ENCODE measurements around the gene CPT1B.
"Not testable (repeated sequence)": the region's sequence is repeated elsewhere in the genome, so short reads cannot be mapped to it uniquely, and the experiment has no call there.

CPT1B gene

DNA sequence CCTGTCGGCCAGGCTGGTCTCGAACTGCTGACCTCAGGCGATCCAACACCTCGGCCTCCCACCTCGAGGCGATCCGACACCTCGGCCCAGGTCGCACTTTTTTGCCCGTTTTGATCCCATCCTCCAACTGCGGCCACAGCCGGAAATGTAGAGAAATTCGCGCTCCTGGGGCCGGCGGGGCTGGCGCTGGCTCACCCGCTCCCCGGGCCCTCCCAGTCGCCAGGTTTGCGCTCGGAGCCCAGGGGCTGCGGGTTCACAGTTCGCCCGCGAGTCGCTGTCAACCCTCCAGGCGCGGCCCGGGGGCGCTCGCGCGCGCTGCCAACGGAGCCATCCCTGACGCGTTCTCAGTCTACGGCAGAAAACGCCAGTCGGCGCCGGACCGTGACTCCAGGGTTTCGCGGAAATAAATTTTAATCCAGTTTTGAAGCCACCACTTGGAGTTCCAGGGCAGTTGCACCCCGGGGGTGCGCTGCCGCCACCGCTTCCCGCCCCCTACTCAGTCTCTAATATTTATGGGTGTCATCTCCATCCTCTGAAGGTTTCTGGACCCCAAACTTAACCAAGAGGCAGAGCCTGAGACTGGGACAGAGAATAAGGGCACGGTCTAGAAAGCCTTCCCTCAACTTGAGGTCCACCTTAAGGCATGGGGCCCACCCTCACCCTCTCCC, 34.0 kb downstream of the CPT1B start:
- DNase-seq = no peak

DNA sequence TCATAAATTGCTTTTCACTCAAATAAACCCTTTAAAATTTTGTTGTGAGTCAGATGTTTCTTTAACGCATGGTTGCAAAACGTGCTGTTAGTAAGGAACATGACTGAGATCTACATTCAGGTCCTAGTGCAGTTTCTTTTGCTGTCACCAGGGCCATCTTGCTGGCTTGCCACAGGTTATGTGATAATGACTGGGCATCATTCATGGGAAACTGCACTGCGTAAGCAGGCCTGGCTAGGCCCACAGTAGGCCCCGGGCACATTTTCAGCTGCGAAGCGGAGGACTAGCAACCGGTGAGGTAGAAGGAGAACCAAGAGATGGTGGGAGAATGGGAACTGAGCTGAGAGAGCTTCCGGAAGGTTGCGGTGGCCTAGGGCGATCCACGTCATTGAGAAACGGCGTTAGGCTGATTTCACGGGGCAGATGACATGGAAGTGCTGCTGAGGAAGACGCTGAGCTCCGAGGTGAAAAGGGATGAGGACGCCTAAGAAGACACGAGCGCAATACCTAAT, 35.8 kb downstream of the CPT1B start:
- DNase-seq = no peak

DNA sequence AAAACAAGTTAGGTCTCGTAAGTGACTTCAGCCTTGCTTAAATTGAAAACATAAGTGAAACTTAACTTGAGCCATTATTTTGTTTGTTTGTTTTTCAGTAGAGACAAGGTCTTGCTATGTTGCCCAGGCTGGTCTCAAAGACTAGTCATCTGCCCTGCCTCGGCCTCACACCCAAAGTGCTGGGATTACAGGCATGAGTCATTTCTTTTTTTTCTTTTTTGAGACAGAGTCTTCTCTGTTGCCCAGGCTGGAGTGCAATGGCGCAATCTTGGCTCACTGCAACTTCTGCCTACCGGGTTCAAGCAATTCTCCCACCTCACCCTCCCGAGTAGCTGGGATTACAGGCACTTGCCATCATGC, 36.6 kb downstream of the CPT1B start:
- not testable (repeated sequence) for DNase-seq

DNA sequence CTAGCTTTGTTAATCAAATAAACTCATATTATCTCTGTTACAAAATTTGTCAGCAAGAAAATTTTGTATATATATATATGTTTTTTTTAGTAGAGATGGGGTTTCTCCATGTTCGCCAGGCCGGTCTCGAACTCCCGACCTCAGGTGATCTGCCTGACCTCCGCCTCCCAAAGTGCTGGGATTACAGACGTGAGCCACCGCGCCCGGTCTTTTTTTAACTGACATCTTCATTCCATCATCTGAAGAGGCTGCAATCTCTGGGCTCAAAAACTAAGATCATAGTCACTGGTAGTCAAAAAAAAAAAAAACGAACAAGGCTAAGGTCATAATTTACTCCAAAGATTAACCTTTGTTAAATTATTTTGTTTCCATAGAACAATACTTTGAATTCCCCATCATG, 37.8 kb downstream of the CPT1B start:
- DNase-seq = no peak

DNA sequence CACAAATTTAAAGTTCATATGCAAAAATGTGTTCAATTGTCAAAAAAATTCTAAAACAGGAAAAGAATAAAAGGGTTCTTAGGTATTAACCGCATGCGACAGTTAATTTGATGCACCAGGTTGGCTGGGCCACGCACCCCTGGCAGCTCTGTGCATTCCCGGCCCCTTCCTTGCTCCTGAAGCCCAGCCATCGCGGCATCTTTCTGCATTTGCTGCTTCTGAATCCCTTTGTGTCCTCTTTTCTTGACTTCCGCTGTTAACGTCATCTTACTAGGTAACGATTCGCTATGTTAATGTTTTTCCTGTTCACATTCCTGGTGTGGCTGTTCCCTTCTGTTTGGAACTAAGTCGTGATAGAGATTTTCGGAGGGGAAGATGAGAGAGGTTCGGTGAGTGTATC, 40.5 kb downstream of the CPT1B start:
- DNase-seq = no peak

GRCh38 chr22:50536226-50536625, 42.0 kb downstream of the CPT1B start:
- no peak for DNase-seq

DNA sequence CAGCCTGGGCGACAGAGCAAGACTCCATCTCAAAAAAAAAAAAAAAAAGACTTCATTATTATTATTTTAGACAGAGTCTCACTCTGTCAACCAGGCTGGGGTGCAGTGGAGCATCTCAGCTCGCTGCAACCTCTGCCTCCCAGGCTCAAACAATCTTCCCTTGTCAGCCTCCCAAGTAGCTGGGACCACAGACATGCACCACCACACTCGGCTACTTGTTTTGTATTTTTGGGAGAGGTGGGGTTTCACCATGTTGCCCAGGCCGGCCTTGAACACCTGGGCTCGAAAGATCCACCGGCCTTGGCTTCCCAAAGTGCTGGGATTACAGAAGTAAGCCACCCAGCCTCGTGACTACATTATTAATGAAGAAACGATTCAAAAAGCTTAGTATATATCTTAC, 43.1 kb downstream of the CPT1B start:
- DNase-seq = no peak

DNA sequence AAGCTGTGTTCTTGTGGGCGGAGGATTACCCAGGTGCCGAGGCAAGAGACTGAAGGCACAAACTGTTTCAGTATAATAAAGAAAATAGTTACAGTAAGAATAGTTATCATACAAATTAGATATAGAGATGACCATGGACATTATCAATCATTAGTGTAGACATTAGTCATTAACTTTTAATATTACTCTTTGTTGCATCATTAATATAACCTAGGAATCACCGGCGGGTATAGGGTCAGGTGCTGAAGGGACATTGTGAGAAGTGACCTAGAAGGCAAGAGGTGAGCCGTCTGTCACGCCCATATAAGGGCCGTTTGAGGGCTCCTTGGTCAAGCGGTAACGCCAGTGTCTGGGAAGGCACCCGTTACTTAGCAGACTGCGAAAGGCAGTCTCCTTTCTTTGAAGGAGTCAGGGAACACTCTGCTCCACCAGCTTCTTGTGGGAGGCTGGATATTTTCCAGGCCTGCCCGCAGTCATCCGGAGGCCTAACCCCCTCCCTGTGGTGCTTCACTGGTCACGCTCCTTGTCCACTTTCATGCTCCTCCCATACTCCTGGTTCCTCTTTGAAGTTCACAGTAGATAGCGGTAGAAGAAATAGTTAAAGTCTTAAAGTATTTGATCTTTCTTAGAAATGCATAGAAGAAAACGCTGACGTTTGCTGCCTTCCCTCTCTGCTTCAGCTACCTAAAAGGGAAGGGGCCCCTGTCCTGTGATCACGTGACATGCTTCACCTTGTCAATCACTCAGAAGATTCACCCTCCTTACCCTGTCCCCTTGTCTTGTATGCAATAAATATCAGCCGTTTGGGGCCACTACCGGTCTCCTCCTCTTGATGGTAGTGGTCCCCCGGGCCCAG, 44.1 kb downstream of the CPT1B start:
- not testable (repeated sequence) for DNase-seq

DNA sequence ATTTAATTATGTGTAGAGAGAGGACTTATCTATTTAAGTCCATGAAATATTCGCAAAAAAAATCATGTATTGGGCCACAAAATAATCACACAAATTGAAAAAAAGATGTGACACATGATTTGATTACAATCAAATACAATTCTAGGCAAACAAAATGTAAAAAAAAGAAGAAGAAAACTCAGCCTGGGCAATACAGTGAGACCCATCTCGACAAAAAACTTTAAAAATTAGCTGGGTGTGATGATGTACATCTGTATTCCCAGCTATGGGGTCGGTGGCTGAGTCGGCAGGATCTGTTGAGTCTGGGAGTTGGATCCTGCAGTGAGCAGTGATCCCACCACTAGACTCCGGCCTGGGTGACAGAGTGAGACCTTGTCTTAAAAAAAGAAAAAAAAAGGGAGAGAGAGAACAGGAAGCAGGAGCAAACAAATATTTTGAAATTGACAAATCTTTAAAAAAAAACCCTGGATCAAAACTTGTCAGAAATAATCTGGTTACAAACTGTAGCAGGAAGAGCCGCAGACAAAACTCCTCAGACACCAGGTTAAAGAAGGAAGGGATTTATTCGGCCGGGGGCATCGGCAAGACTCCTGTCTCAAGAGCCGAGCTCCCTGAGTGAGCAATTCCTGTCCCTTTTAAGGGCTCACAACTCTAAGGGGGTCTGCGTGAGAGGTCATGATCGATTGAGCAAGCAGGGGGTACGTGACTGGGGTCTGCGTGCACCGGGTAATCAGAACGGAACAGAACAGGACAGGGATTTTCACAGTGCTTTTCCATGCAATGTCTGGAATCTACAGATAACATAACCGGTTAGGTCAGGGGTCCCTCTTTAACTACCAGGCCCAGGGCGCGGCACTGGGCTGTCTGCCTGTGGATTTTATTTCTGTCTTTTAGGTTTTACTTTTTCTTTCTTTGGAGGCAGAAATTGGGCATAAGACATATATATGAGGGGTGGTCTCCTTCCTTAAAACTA, 45.1 kb downstream of the CPT1B start:
- no peak for DNase-seq

DNA sequence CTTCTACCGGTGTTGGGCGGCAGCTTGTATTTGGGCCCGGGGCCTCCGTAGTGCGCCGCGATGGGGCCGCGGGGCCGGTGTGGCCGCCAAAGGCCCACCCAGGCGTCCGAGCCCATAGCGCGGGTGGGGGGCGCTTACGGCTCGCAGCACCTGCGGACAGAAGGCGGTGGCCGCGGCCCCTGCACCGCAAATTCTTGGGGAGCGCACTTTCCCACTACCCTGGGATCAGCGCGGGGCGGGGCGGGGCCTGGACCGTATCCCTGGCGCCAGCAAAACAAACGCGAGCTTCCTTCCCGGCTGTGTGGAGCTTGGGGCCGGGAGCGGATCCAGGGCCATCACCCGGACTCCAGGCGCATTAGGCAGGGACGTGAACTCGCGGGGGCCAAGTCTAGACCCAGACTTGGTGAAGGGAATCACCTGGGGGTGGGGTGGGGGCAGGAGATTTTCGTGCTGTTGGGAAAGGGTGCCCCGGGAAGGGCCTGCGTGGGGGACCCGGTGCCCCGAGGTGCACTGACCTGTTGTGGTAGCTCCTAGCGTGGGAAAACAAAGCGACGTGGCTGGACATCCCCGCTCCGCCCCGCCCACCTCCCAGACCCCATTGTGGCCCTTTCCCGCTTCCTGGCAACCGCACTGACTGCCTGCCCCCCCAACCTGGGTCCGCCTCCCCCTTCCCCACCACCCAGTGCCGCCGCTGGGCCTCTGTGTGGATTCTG, 46.1 kb downstream of the CPT1B start:
- DNase-seq = no peak

DNA sequence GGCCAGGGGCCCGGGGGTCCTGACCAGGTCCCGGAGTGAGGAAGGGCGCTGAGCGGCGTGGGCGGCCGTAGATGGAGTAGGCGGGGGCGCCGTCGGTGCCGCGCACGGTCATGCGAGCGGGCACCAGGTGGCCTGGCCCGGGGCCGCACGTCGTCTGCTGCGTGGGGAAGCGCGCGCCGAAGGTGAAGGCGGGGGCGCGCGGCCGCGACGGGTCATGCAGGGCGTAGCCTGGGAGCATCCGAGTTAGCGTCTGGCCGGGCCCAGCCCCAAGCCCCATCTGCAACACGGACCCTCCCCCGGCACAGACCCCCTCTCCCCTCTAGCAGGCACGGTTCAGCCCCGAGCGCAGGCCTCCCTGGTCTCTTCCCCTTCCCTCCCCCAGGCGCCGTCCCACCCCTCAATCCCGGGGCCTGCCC, 46.7 kb downstream of the CPT1B start:
- no peak for DNase-seq

DNA sequence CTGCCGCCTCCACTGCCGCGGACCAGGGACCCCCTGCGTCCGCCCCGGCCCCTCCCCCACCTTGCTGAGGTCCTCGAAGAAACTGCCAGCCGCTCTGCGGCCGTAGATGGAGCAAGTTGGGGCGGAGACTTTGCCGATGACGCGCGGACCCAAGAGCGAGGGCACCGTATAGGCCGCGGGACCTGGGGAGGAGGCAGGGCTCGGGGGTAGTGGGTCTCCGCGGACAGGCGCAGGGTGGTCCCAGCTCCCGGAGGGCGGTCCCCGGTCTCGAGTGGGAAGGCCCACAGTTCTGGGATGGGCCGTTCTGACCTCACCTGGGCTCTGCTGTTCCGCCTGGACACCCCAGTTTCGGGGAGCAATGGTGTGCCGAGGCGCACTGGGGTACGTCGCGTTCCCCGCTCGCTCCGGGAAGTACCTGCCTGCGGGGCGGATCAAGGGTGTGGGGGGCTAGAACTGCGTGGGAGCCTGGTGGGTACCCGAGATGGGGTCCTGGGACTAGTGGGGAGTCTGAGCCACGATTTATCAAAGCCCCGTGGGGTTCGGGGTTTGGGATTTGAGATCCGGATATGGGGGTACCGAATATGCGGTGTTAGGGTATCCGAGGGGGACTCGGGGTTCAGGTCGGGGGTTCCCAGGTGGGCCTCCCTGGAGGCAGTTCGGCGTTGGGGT, 47.2 kb downstream of the CPT1B start:
- no peak for DNase-seq

- DNase-seq = no peak
Observed at GRCh38 chr22:50530580-50530876, 47.7 kb downstream of the CPT1B start.

- no peak for DNase-seq
Observed at GRCh38 chr22:50529897-50530579, 48.2 kb downstream of the CPT1B start, which contains the start of gene TYMP. Gene TYMP (minus strand): TSS chr22:50530012. CDS start chr22:50529709, 303 bp downstream.

DNA sequence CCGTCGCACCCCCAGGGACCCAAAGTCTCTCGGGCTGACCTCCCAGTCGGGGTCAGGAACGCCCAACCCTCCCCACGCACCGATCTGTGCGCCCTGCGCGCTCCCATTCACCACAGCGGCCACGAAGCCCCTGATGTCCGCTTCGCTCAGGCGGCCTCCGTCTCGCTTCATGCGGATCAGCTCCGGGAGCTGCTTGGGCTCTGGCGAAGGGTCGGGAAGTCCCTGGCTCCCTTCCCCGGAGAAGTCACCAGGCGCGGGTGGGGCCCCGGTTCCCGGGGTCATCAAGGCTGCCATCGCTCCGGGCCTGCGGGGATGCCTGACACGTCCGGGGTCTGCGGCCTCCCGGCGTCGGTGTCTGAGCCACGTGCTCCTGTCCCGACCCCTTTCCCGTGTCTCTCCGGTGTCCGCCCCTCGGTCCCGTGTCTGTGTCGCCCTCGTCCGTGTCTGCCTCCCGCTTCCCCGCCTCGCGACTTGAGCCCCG, 48.8 kb downstream of the CPT1B start:
- DNase-seq = no peak

- DNase-seq = no peak
Observed at GRCh38 chr22:50528682-50529415, 49.4 kb downstream of the CPT1B start.

DNA sequence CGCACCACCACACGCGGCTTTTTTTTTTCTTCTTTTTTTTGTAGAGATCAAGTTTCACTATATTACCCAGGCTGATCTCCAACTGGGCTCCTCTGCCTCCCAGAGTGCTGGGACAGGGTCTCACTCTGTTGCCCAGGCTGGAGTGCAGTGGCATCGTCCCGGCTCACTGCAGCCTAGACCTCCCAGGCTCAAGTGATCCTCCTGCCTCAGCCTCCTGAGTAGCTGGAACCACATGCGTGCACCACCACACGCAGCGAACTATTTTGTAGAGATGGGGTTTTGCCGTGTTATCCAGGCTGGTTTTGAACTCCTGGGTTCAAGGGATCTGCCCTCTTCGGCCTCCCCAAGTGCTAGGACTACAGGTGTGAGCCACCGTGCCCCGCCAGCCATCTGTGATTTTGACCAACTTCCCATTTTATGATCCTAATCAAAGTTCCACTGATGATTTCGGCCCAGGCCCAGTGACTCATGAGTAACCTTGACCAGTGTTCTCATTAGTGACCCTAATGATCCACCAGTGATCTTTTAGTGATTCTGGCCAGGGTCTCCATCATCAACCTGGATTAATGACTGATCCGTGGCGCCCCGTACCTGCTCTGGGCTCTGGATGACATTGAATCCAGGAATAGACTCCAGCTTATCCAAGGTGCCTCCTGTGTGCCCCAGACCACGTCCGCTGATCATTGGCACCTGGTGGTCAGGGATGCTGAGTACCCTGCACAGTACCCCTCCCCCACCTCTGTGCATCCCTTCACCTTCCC, 50.1 kb downstream of the CPT1B start:
- no peak for DNase-seq

GRCh38 chr22:50526834-50527801, 51.1 kb downstream of the CPT1B start:
- DNase-seq = no peak
